Activated CD4-positive, CD25-positive, alpha-beta regulatory T cell treated with anti-CD3 and anti-CD28 coated beads, Interleukin-2, amount 50 U/mL, for 24 hours (primary cell): Measurements from ENCODE around the gene ZBTB3.
A peak's percentile ranks its signal among the peaks of the same experiment; 100 is the strongest.
"Not testable (repeated sequence)": the region's sequence is repeated elsewhere in the genome, so short reads cannot be mapped to it uniquely, and the experiment has no call there.

Experiments used
- ATAC-seq, 2 donors: fragments of 150-1000 bp; cut with Tn5 transposase; one replicate each; pipeline ENCODE4 v1.10.0; 2021; ENCODE audit warnings: mild to moderate bottlenecking in 1 of 2, moderate library complexity in 1 of 2

The ZBTB3 gene

GRCh38 chr11:62753736-62754603, at the start of gene ZBTB3:
TSS of gene ZBTB3 (minus strand) at chr11:62754160. CDS start at chr11:62753664, 496 bp downstream.
- ATAC-seq: peak; percentile 97 to 98

- ATAC-seq: no peak
Measured at GRCh38 chr11:62801071-62801470, 47.1 kb upstream of the ZBTB3 start.

- ATAC-seq: no peak
Measured at GRCh38 chr11:62799486-62799885, 45.5 kb upstream of the ZBTB3 start.

- ATAC-seq: no peak
Measured at GRCh38 chr11:62796281-62796680, 42.3 kb upstream of the ZBTB3 start.

GRCh38 chr11:62794201-62794775, 40.3 kb upstream of the ZBTB3 start:
- no peak for ATAC-seq

GRCh38 chr11:62792202-62792575, 38.2 kb upstream of the ZBTB3 start:
- no peak for ATAC-seq

- ATAC-seq: peak; percentile 79 to 80
Measured at GRCh38 chr11:62791501-62792201, 37.7 kb upstream of the ZBTB3 start, which contains the start of gene TMEM223. TSS of gene TMEM223 (minus strand) at chr11:62792006. CDS start at chr11:62791994, 12 bp downstream.

GRCh38 chr11:62789576-62789975, 35.6 kb upstream of the ZBTB3 start:
- no peak for ATAC-seq

GRCh38 chr11:62788991-62789390, 35.0 kb upstream of the ZBTB3 start:
- ATAC-seq: no peak

GRCh38 chr11:62787005-62787759, 33.2 kb upstream of the ZBTB3 start, which contains the start of gene TMEM179B:
TSS of gene TMEM179B (plus strand) at chr11:62787402. CDS start at chr11:62787432, 30 bp downstream.
- peak; percentile 81 to 82 for ATAC-seq

GRCh38 chr11:62786318-62787004, 32.5 kb upstream of the ZBTB3 start:
- ATAC-seq: peak; percentile 75 to 76

- ATAC-seq: no peak
Measured at GRCh38 chr11:62782753-62783152, 28.8 kb upstream of the ZBTB3 start.

GRCh38 chr11:62778441-62778840, 24.5 kb upstream of the ZBTB3 start:
- no peak for ATAC-seq

GRCh38 chr11:62777389-62777788, 23.4 kb upstream of the ZBTB3 start:
- ATAC-seq: no peak

- no peak for ATAC-seq
Measured at GRCh38 chr11:62775646-62776045, 21.7 kb upstream of the ZBTB3 start.

- ATAC-seq: no peak
Measured at GRCh38 chr11:62774407-62774806, 20.4 kb upstream of the ZBTB3 start.

GRCh38 chr11:62771144-62772021, 17.4 kb upstream of the ZBTB3 start, which contains the start of gene TAF6L:
TSS of gene TAF6L (plus strand) at chr11:62771396. CDS start at chr11:62775784, 4,388 bp downstream.
- ATAC-seq: peak; percentile 92 to 94

- ATAC-seq: no peak
Measured at GRCh38 chr11:62770778-62771143, 16.8 kb upstream of the ZBTB3 start.

GRCh38 chr11:62760867-62761227, 6.9 kb upstream of the ZBTB3 start:
- not testable (repeated sequence) for ATAC-seq

- ATAC-seq: no peak
Measured at GRCh38 chr11:62757846-62758788, 4.2 kb upstream of the ZBTB3 start.
